ENCODE data around the gene FAM117A. TPM values are rescaled to one million over a fixed set of nuclear protein-coding genes. Genes with fewer than 3 reads are reported as not detected.

FAM117A gene
- total RNA-seq, 1 experiment from 2014 or later: 26.2 TPM

DNA sequence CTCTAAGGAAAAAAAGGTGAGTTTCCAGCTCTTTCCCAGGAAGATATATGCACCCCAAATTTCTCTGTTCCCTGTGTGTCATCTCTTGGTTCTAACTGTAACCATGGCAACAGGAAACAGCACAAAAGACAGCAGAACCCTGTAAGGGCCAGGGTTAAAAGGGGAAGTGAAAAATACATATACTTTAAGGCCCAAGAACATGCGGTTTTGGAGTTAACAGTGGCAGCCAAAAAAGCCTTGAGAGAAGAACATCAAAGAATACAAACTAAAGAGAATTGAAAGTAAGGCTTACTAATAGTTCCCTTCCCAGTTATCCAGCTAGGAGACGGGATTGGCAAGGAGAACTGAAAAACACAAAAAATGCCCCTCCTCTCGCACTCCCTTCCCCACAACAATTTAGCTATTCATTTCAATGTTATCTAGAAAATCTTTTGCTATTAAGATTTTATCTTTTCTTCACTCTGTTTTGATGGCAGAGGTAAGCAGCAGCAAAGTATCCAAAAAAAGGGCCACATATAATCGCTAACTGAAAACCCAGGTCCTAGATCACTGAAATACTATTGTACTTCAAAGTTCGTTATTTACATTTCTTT, 87.6 kb downstream of the FAM117A start (continued):
- TF ChIP-seq ATF6 (CRISPR knock-in tag; IDR thresholded peaks at IDR 0.05) (no peak), ZNF121 (CRISPR knock-in tag; IDR thresholded peaks at IDR 0.05) (no peak)

- Mint-ChIP-seq H3K27me3 (ENCODE audit: low read depth) (peaks cover 13% of the 10 kb centered on the region), H3K36me3 (peaks cover 20% of the 10 kb centered on the region), H3K27ac (no peak overlapping the region), H3K4me3 (no peak overlapping the region), H3K9me3 (peaks cover 6% of the 10 kb centered on the region), H3K4me1 (peaks cover 18% of the 10 kb centered on the region)
- ChIA-PET CTCF (no interaction called here), POLR2A (no interaction called here)
- no peak for ATAC-seq
- no peak for DNase-seq (ENCODE audit: low spot score)
- TF ChIP-seq JUN (CRISPR knock-in tag; IDR thresholded peaks at IDR 0.05) (no peak), ATF1 (CRISPR knock-in tag; IDR thresholded peaks at IDR 0.05) (no peak), HMGA2 (CRISPR knock-in tag; IDR thresholded peaks at IDR 0.05) (no peak), ERG (CRISPR knock-in tag; IDR thresholded peaks at IDR 0.05) (no peak), FOXP4 (CRISPR knock-in tag; IDR thresholded peaks at IDR 0.05) (no peak), CBFB (CRISPR knock-in tag; IDR thresholded peaks at IDR 0.05; ENCODE audit: low read depth) (no peak), ZNF219 (CRISPR knock-in tag; IDR thresholded peaks at IDR 0.05; ENCODE audit: borderline replicate concordance) (no peak), ZNF425 (CRISPR knock-in tag; conservative IDR thresholded peaks at IDR 0.05) (no peak), FOXJ3 (CRISPR knock-in tag; IDR thresholded peaks at IDR 0.05; ENCODE audit: borderline replicate concordance) (no peak), ARID4B (CRISPR knock-in tag; IDR thresholded peaks at IDR 0.05; ENCODE audit: borderline replicate concordance) (no peak), JAZF1 (CRISPR knock-in tag; IDR thresholded peaks at IDR 0.05) (no peak), TEAD1 (CRISPR knock-in tag; IDR thresholded peaks at IDR 0.05) (no peak), ESRRA (CRISPR knock-in tag; IDR thresholded peaks at IDR 0.05; ENCODE audit: borderline replicate concordance) (no peak), CREB1 (CRISPR knock-in tag; IDR thresholded peaks at IDR 0.05) (no peak), RELA (CRISPR knock-in tag; IDR thresholded peaks at IDR 0.05; ENCODE audit: borderline replicate concordance) (no peak), NFYB (CRISPR knock-in tag; conservative IDR thresholded peaks at IDR 0.05; ENCODE audit: low read depth) (no peak), NFATC4 (CRISPR knock-in tag; IDR thresholded peaks at IDR 0.05) (no peak)
- TF ChIP-seq, protein P1, sequence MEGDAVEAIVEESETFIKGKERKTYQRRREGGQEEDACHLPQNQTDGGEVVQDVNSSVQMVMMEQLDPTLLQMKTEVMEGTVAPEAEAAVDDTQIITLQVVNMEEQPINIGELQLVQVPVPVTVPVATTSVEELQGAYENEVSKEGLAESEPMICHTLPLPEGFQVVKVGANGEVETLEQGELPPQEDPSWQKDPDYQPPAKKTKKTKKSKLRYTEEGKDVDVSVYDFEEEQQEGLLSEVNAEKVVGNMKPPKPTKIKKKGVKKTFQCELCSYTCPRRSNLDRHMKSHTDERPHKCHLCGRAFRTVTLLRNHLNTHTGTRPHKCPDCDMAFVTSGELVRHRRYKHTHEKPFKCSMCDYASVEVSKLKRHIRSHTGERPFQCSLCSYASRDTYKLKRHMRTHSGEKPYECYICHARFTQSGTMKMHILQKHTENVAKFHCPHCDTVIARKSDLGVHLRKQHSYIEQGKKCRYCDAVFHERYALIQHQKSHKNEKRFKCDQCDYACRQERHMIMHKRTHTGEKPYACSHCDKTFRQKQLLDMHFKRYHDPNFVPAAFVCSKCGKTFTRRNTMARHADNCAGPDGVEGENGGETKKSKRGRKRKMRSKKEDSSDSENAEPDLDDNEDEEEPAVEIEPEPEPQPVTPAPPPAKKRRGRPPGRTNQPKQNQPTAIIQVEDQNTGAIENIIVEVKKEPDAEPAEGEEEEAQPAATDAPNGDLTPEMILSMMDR (IDR thresholded peaks at IDR 0.05): no peak
Observed at GRCh38 chr17:49674507-49674906, 89.4 kb downstream of the FAM117A start.
